IMR-90 (cell line): ENCODE measurements around the gene UNK. TPM values are rescaled to one million over a fixed set of nuclear protein-coding genes. Genes with fewer than 3 reads are reported as not detected.

Experiments
- ATAC-seq: fragments of 200-7000 bp; cut with Tn5 transposase; 2 replicates; pipeline ENCODE4 v1.9.1; 2020; ENCODE audit warnings: low read depth, mild to moderate bottlenecking, moderate library complexity
- BruUV-seq: library from RNA; stranded (reverse); fragments of 400-500 nt; replicated peaks from 2 replicates; lab custom pipeline; 2021; lab: Mats Ljungman, UMichigan
- CTCF ChIA-PET: fragments of 300-600 bp; formaldehyde crosslinking; extraction: SDS; loops from one replicate; lab custom pipeline; 2021; ENCODE audit warnings: antibody characterized with exemption; lab: Yijun Ruan, JAX
- POLR2A ChIA-PET: fragments of 300-600 bp; sonication (Branson Sonifier 250); formaldehyde crosslinking; loops from one replicate; lab custom pipeline; 2022; ENCODE audit warnings: antibody characterized with exemption; ENCODE audit not compliant: unreplicated experiment; lab: Charles Lee
- DNase-seq: peaks from one replicate; pipeline ENCODE4 v3.0.0; 2013
- H2AFZ ChIP-seq: replicated peaks from 2 replicates; pipeline ENCODE3; 2013; ENCODE audit warnings: low read length, mild to moderate bottlenecking; ENCODE audit not compliant: poor library complexity
- H2AK5ac ChIP-seq: 2 replicates; pipeline ENCODE4 v1.6.1; 2013; ENCODE audit warnings: low read depth, low read length, inconsistent platforms
- H2AK9ac ChIP-seq: replicated peaks from 2 replicates; pipeline ENCODE3; 2013; ENCODE audit warnings: mild to moderate bottlenecking, low read depth, low read length, moderate library complexity; ENCODE audit not compliant: poor library complexity
- H2BK120ac ChIP-seq: 2 replicates; pipeline ENCODE4 v1.6.1; 2013; ENCODE audit warnings: low read depth, low read length, inconsistent platforms
- H2BK15ac ChIP-seq: 3 replicates; pipeline ENCODE4 v1.6.1; 2013; ENCODE audit warnings: low read depth, low read length, inconsistent platforms
- H2BK20ac ChIP-seq: 2 replicates; pipeline ENCODE4 v1.6.1; 2013; ENCODE audit warnings: low read depth, mild to moderate bottlenecking, inconsistent platforms, low read length, moderate library complexity
- H2BK5ac ChIP-seq: 2 replicates; pipeline ENCODE4 v1.6.1; 2013; ENCODE audit warnings: mild to moderate bottlenecking, low read depth, low read length, inconsistent platforms; ENCODE audit not compliant: poor library complexity, severe bottlenecking
- H3K14ac ChIP-seq: replicated peaks from 2 replicates; pipeline ENCODE4 v1.6.1; 2013; ENCODE audit warnings: low read depth, low read length, inconsistent platforms
- H3K18ac ChIP-seq: 2 replicates; pipeline ENCODE4 v1.6.1; 2013; ENCODE audit warnings: low read depth, low read length, control low read depth
- H3K23ac ChIP-seq: 2 replicates; pipeline ENCODE4 v1.6.1; 2013; ENCODE audit warnings: low read depth, low read length, inconsistent platforms
- H3K27ac ChIP-seq: 2 replicates; pipeline ENCODE4 v1.5.1; 2013; ENCODE audit warnings: mild to moderate bottlenecking, control low read depth, low read length; ENCODE audit not compliant: insufficient read depth
- H3K27me3 ChIP-seq: 2 replicates; pipeline ENCODE4 v1.6.1; 2013; ENCODE audit warnings: low read length; ENCODE audit not compliant: control insufficient read depth, insufficient read depth
- H3K36me3 ChIP-seq: 2 replicates; pipeline ENCODE4 v1.6.1; 2013; ENCODE audit warnings: low read length, mixed read lengths; ENCODE audit not compliant: control insufficient read depth, insufficient read depth
- H3K4ac ChIP-seq: 2 replicates; pipeline ENCODE4 v1.6.1; 2013; ENCODE audit warnings: low read depth, low read length, inconsistent platforms
- H3K4me1 ChIP-seq: 2 replicates; pipeline ENCODE4 v1.6.1; 2013; ENCODE audit warnings: low read length, mixed read lengths; ENCODE audit not compliant: control insufficient read depth, insufficient read depth
- H3K4me2 ChIP-seq: 2 replicates; pipeline ENCODE4 v1.6.1; 2013; ENCODE audit warnings: low read depth, mild to moderate bottlenecking, control low read depth, low read length, moderate library complexity
- H3K4me3 ChIP-seq: 2 replicates; pipeline ENCODE4 v1.5.1; 2013; ENCODE audit warnings: low read depth, mild to moderate bottlenecking, control low read depth, low read length, moderate library complexity; ENCODE audit not compliant: insufficient read depth
- H3K56ac ChIP-seq: 2 replicates; pipeline ENCODE4 v1.6.1; 2013; ENCODE audit warnings: low read length, inconsistent platforms; ENCODE audit not compliant: insufficient read depth; ENCODE audit errors: extremely low read depth
- H3K79me1 ChIP-seq, 2 experiments: 2 replicates each; pipeline ENCODE4 v1.6.1; 2013; ENCODE audit warnings: low read length in 2 of 2, inconsistent platforms in 1 of 2, low read depth in 1 of 2
- H3K9ac ChIP-seq: 2 replicates; pipeline ENCODE4 v1.6.1; 2013; ENCODE audit warnings: low read depth, low read length, control low read depth
- H3K9me1 ChIP-seq: 2 replicates; pipeline ENCODE4 v1.6.1; 2013; ENCODE audit warnings: low read length, inconsistent platforms; ENCODE audit not compliant: insufficient read depth
- H3K9me3 ChIP-seq: 2 replicates; pipeline ENCODE4 v1.6.1; 2013; ENCODE audit warnings: low read length; ENCODE audit not compliant: control insufficient read depth, insufficient read depth
- H4K20me1 ChIP-seq: 2 replicates; pipeline ENCODE4 v1.6.1; 2013; ENCODE audit warnings: low read length, inconsistent platforms; ENCODE audit not compliant: insufficient read depth
- H4K5ac ChIP-seq: 2 replicates; pipeline ENCODE4 v1.6.1; 2013; ENCODE audit warnings: mild to moderate bottlenecking, low read depth, low read length, control low read depth
- H4K8ac ChIP-seq, 2 experiments: 2 replicates each; pipeline ENCODE4 v1.6.1; 2013; ENCODE audit warnings: low read depth in 2 of 2, low read length in 2 of 2, control low read depth in 1 of 2, inconsistent platforms in 1 of 2
- H4K91ac ChIP-seq: 2 replicates; pipeline ENCODE4 v1.6.1; 2013; ENCODE audit warnings: low read depth, low read length, inconsistent platforms; ENCODE audit not compliant: insufficient read depth
- CEBPB ChIP-seq: IDR thresholded peaks from 2 replicates; pipeline ENCODE4 v1.6.1; 2012; ENCODE audit warnings: low read depth, low read length, improper control_type of control experiment
- CHD1 ChIP-seq: IDR thresholded peaks from 2 replicates; pipeline ENCODE4 v1.6.1; 2012; ENCODE audit warnings: low read depth, low read length, improper control_type of control experiment
- MAFK ChIP-seq: IDR thresholded peaks from 2 replicates; pipeline ENCODE4 v1.6.1; 2012; ENCODE audit warnings: low read depth, low read length, improper control_type of control experiment
- MAZ ChIP-seq: IDR thresholded peaks from 2 replicates; pipeline ENCODE4 v1.6.1; 2012; ENCODE audit warnings: low read depth, mild to moderate bottlenecking, low read length, improper control_type of control experiment, moderate library complexity, borderline replicate concordance
- POLR2A ChIP-seq: IDR thresholded peaks from 2 replicates; pipeline ENCODE4 v1.6.1; 2012; ENCODE audit warnings: mild to moderate bottlenecking, low read depth, low read length
- RAD21 ChIP-seq: IDR thresholded peaks from 2 replicates; pipeline ENCODE4 v1.6.1; 2012; ENCODE audit warnings: low read length, improper control_type of control experiment
- RCOR1 ChIP-seq: IDR thresholded peaks from 2 replicates; pipeline ENCODE4 v1.6.1; 2012; ENCODE audit warnings: mild to moderate bottlenecking, low read length, improper control_type of control experiment; ENCODE audit not compliant: insufficient replicate concordance
- WGBS, 2 experiments: methylation state at CpG; one replicate each; pipeline versions ENCODE4 v1.1.5 to v1.1.7; 2013; ENCODE audit warnings: missing lambda C conversion rate in 2 of 2; ENCODE audit not compliant: insufficient read length in 1 of 2; ENCODE audit errors: extremely low coverage in 2 of 2; 5-methylcytosine and 5-hydroxymethylcytosine counted together
- dilution Hi-C: fragments of 300-500 bp; cut with HindIII; formaldehyde crosslinking; loops from one replicate; pipeline ENCODE4 v1.14.3; 2018; ENCODE audit warnings: low sequenced_read_pairs; ENCODE audit not compliant: unreplicated experiment
- in situ Hi-C: fragments of 300-500 bp; cut with MboI; formaldehyde crosslinking; loops from 3 replicates; pipeline ENCODE4 v1.14.3; 2019; ENCODE audit warnings: low sequenced_read_pairs, inconsistent platforms, mixed read lengths
- intact Hi-C: fragments of 100-400 bp; cut with micrococcal nuclease; formaldehyde crosslinking; loops from 2 replicates; pipeline ENCODE4 v1.10.0; 2022
- polyA plus RNA-seq, 3 experiments: library from polyadenylated mRNA; depleted of rRNA; stranded (reverse); fragments of >200 nt; gene quantifications; 2 replicates each; pipeline ENCODE4 v1.2.3, GENCODE V29; 2012; ENCODE audit warnings: low replicate concordance in 1 of 3
- total RNA-seq: library from RNA; depleted of rRNA; stranded (reverse); fragments of >200 nt; gene quantifications from 2 replicates; pipeline ENCODE4 v1.2.3, GENCODE V29; 2012
- TF ChIP-seq, protein P1 (sequence below): fragments of 150-350 bp; IDR thresholded peaks from 2 replicates; pipeline ENCODE4 v1.6.1; 2016; ENCODE audit warnings: low read depth, mild to moderate bottlenecking, low read length, moderate library complexity, borderline replicate concordance

The UNK gene
- total and polyA plus RNA-seq, 2 of the 4 experiments (the other 2 are of a cell fraction), result 15.4 to 17.3 TPM

DNA sequence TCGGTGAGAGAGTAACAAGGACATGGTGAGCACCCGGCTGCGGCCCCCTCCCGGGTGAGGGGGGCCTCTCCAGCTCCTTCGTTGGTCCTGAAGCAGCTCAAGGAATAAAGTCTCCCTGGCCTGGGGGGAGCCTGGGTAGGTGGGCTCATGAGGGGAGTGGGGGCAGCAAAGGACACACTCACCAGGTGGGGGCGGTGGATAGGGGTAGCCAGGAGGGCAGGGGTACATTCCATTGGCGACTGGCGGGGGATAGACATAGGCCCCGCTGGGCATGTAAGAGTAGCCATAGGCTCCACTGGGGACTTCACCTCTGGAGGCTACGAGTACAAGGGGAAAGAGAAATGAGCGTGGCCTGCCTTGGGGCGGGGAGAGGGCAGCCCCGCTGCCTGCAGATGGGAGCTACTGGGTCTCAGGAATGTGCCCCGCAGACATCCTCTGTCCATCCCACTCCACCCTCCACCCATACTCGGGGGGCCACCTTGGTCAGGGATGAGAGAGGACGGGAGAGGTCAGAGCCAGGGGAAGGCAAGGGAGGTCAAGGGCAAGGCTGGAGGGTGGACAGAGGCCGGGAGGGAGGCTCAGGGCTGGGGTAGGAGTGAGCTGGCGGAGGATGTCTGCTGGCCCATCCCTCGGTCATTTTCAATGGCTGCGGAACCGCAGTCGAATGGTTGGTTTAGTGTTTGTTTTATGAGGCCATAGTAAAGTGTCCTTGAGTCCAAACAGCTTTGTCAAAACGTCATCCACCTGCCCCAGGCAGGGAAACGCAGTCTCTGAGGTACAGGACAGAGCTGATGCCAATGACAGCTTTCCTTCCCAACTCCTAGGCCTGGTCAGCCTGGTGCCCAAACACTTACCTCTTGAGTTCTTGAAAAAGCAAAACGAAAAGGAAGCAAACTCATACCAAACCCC lies 63.3 kb downstream of the UNK start:
- Histone ChIP-seq H3K9me1 (0 out of 2 replicates have a peak, but pooled peaks cover 4% of the 10 kb centered on the region), H3K4me3 (no peak overlapping the region), H2BK15ac (no peak overlapping the region), H3K36me3 (peaks cover 52% of the 10 kb centered on the region), H4K20me1 (peaks cover 7% of the 10 kb centered on the region), H2AK5ac (no peak overlapping the region), H3K27me3 (no peaks in the 10 kb centered on the region), H3K4me1 (peaks cover 6% of the 10 kb centered on the region), H2BK20ac (no peak overlapping the region), H3K4ac (no peak overlapping the region), H2AK9ac (no peak overlapping the region), H3K9me3 (no peaks in the 10 kb centered on the region), H3K18ac (no peak overlapping the region), H3K9ac (no peak overlapping the region), H3K79me1 (peaks cover 0 to 10% of the 10 kb centered on the region in 2 experiments; a peak in 2 of 4 replicates), H3K14ac (no peak overlapping the region), H4K91ac (no peak overlapping the region), H2BK5ac (no peak overlapping the region), H3K23ac (no peak overlapping the region), H3K27ac (no peak overlapping the region), H3K56ac (no peak overlapping the region), H2AFZ (no peak overlapping the region), H4K8ac (no peak overlapping the region), H3K4me2 (no peak overlapping the region), H2BK120ac (no peak overlapping the region), H4K5ac (no peak overlapping the region)
- no peak for DNase-seq
- ATAC-seq, result no peak
- 79% methylated on average over 12 of the region's 25 CpGs; no CpG with 5 or more reads in 1 of the 2 experiments for WGBS, 2 experiments
- BruUV-seq, result no TSS peak
- intact Hi-C loops (no loop called here), in situ Hi-C loops (no loop called here), dilution Hi-C loops (no loop called here)
- ChIA-PET CTCF (no interaction called here), POLR2A (no interaction called here)
- no peak for TF ChIP-seq CHD1
- no peak for TF ChIP-seq MAFK
- no peak for TF ChIP-seq RCOR1
- TF ChIP-seq CEBPB, result no peak
- TF ChIP-seq POLR2A, result no peak
- TF ChIP-seq, protein P1, sequence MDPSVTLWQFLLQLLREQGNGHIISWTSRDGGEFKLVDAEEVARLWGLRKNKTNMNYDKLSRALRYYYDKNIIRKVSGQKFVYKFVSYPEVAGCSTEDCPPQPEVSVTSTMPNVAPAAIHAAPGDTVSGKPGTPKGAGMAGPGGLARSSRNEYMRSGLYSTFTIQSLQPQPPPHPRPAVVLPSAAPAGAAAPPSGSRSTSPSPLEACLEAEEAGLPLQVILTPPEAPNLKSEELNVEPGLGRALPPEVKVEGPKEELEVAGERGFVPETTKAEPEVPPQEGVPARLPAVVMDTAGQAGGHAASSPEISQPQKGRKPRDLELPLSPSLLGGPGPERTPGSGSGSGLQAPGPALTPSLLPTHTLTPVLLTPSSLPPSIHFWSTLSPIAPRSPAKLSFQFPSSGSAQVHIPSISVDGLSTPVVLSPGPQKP, result no peak
- TF ChIP-seq RAD21, result no peak
- TF ChIP-seq MAZ, result no peak
